ENCODE measurements around the gene PTN. TPM values are rescaled to one million over a fixed set of nuclear protein-coding genes. Genes with fewer than 3 reads are reported as not detected.

PTN gene
- total and polyA plus RNA-seq, 10 of the 15 experiments (the other 5 are each of a cell fraction or from before 2014, with no cell fraction given) = 0.09 to 1.2 (median 0.13) TPM; not detected in 7

DNA sequence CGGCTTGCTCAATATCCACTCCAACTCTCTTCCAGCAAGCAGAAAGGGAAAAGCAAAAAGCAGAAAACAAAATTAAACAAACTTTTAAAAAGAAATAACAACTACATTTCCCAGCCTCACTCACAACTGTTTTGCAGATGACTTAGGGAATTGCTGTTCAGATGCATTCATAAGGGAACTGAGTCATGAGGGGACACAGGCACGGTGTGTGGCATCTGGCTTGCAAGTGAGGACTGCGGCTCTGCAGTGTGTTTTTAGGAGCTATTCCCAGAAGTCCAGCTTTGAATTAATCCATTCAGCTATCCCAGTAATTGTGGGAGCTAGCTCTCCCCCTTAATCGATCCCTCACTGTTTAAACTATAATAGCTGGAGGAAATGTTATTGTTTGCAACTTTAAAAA lies 30.3 kb downstream of the PTN start (continued):
- TF ChIP-seq REST (IDR thresholded peaks at IDR 0.05; ENCODE audit: low read depth, low read length) (no peak), HCFC1 (IDR thresholded peaks at IDR 0.05; ENCODE audit: low read length) (no peak), MXI1 (IDR thresholded peaks at IDR 0.05; ENCODE audit: low read depth, low read length) (no peak), MYC (IDR thresholded peaks at IDR 0.05; ENCODE audit: insufficient read depth, insufficient read length, insufficient replicate concordance, low read length, severe bottlenecking) (no peak), JUNB (IDR thresholded peaks at IDR 0.05) (no peak), RUNX3 (IDR thresholded peaks at IDR 0.05; ENCODE audit: low read length) (no peak)
- TF ChIP-seq, protein P1, sequence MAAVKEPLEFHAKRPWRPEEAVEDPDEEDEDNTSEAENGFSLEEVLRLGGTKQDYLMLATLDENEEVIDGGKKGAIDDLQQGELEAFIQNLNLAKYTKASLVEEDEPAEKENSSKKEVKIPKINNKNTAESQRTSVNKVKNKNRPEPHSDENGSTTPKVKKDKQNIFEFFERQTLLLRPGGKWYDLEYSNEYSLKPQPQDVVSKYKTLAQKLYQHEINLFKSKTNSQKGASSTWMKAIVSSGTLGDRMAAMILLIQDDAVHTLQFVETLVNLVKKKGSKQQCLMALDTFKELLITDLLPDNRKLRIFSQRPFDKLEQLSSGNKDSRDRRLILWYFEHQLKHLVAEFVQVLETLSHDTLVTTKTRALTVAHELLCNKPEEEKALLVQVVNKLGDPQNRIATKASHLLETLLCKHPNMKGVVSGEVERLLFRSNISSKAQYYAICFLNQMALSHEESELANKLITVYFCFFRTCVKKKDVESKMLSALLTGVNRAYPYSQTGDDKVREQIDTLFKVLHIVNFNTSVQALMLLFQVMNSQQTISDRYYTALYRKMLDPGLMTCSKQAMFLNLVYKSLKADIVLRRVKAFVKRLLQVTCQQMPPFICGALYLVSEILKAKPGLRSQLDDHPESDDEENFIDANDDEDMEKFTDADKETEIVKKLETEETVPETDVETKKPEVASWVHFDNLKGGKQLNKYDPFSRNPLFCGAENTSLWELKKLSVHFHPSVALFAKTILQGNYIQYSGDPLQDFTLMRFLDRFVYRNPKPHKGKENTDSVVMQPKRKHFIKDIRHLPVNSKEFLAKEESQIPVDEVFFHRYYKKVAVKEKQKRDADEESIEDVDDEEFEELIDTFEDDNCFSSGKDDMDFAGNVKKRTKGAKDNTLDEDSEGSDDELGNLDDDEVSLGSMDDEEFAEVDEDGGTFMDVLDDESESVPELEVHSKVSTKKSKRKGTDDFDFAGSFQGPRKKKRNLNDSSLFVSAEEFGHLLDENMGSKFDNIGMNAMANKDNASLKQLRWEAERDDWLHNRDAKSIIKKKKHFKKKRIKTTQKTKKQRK (IDR thresholded peaks at IDR 0.05; ENCODE audit: low read depth, low read length) = no peak
